D341Med (cell line): Measurements from ENCODE around the gene GNAI3.

Experiments
- DNase-seq: peaks from one replicate; pipeline ENCODE4 v3.0.0; 2012; ENCODE audit warnings: low spot score

Gene GNAI3

GRCh38 chr1:109546311-109547109 lies 1.9 kb upstream of the GNAI3 start:
- peak; percentile 82 for DNase-seq

DNA sequence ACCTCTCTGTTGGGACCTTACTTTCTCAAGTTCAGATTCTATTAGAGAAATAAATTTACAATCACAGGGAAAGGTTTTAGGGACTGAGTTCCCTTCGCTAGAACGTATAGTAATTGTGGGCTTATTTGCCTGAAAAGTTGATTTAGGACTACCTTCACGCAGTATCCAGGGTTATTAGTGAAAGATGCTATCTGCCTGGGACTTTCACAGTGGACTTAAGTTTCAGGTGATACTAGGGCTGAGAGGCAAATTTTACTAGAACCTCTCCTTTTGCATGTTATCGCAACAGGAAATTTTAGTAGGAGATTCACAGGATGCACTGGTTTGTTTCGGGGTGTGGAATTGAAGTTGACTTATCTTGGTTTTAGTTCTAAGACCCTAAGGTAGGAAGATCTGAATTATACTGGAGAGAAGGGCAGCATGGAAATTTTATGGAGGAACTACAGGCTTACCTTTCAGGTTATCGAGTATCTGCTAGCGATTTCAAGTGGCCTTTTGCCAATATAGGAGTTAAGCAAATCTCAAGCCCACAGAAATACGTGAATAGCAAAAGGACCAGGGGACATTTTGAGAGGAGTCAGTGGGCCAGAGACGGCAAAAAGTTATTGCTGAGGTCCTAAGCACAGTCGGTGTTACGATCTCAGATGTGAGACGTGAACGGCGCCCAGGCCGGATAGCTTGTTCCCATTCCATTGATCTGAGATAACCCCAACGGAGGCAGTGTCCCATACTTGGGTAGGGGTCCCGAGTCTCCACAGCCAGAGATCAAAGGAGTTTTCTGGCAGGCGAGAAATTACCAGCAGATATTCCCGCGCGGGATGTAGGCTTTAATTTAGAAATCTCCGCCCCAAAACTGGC lies 723 bp upstream of the GNAI3 start:
- DNase-seq, result no peak

DNA sequence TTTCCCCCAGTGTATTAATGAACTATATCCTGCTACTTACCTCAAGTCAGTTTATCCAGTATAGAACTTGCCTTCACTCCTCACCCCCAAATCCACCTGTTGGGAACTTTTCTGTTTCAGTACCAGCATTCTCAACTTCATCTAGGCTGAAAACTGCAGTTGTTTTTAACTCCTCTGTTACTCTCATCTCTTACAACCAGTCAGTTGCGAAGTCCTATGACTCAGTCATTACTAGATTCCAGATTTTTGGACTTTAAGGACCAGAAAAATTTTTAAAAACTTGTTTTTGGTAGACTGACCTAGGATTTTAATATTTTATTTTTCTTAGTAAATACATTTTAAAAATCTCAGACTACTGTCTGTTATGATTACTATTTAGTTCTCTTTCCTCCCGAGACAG lies 8.1 kb downstream of the GNAI3 start:
- no peak for DNase-seq

GRCh38 chr1:109557520-109557919 lies 9.1 kb downstream of the GNAI3 start:
- DNase-seq, result no peak

GRCh38 chr1:109559995-109560394 lies 11.6 kb downstream of the GNAI3 start:
- DNase-seq, result no peak

DNA sequence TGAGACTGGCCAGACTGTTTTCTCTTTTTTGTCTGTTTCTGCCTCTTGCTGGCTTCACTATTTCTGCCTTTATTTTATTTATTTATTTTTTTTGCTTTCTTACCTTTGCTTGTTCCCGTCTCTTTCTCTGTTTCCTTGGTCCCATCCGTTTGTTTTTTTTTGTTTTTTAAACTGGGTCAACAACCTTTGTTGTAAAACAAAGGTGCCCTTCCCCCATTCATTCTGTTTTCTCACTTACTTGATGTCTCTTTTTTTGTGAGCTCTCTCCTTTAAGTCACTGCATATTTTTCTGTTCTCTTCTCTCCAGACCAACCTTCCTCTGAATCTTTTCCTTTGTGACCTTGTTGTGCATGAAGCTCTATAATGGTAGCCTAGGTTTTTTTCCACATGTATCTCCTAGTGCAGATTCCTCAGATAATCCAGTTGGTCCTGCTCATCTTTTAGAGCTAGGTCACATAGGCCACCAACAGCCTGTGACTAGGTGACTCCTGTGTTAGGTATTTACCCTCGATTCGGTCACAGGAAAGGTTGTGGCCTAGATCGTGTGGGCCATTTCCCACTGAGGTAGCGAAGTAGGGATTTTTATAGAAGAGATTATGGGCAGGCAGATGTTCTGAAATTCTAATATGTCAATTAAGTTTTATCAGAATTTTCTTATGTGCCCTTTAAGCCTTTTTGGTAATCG lies 15.9 kb downstream of the GNAI3 start:
- DNase-seq, result no peak

GRCh38 chr1:109565241-109565640 lies 16.8 kb downstream of the GNAI3 start:
- DNase-seq, result no peak

DNA sequence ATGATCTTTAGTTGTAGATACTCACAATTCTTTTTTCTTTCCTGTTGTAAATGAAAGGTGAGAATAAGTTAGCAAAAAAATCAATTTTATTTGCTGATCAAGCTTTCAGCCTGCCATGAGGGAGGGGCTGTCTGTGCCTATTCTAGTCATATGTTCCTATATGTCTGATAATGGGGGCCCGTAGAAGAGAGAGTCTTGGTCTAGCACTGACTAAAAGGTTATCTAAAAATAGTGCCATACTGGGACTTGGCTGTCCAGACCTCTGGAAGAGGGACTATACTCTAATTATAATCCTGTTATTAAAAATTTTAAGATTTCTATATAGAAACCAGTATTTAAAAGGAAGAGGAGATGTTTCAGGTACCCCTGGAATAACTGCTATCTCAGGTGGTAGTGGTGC lies 18.6 kb downstream of the GNAI3 start:
- no peak for DNase-seq

DNA sequence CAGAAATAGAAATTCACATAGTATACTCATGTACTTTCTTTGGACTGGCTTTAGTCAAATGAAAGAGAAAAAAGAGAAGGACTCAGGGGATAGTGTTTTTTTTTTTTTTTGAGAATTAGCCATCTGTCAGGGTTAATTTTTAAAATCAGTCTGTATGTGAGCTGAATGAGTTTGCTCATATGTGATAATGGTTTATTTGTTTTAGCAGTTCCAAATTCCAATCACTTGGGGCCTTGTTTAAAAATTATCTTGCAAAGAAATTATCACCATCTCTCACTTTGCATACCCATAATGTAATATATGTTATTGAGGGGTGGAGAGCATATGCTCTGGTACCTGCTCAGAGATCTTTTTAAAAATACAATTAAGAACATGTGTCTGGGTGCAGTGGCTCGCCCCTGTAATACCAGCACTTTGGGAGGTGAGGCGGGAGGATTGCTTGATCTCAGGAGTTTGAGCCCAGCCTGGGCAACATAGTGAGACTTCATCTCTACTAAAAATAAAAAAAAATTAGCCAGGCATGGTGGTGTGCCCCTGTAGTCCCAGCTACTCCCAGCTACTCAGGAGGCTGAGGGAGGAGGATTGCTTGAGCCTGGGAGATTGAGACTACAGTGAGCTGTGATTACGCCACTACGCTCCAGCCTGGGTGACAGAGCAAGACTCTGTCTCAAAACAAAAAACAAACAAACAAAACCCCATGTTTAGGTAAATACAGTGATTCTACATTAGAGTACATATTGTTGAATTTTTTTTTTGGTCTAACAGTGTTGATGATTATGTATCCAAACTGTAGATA lies 19.7 kb downstream of the GNAI3 start:
- DNase-seq, result no peak

DNA sequence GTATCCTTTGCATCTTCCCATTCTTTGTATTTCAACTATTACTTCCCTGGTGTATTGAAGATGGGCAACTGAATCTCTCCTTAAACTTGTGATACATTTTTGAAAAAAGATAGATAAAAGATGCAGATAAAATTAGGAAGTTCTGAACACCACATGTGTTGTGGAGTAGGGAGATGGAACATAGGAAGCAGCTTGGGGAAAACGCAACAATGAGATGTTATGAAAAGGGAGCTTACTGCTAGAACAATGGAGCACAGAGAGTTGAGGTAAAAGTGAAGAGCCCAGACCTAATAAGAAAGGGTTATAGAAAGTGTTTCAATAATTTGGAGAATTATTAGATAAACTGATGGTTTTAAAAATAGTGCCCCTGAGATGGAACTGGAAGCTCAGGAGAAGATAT lies 20.9 kb downstream of the GNAI3 start:
- no peak for DNase-seq

- no peak for DNase-seq
These were observed 22.0 kb downstream of the GNAI3 start for GRCh38 chr1:109570414-109570813.

DNA sequence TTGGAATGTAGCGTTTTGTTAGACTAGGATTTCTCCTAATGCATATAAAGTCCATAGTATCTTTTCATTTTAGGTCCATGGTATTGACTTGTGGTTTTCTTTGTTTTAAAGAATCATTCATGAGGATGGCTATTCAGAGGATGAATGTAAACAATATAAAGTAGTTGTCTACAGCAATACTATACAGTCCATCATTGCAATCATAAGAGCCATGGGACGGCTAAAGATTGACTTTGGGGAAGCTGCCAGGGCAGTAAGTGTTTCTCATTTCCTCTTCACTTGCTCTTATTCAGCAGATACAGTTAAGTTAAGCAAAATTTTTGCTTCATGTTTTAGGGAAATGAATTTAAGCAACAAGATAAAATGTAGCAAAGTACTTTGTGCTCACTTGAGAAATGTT lies 25.4 kb downstream of the GNAI3 start:
- DNase-seq, result no peak

- no peak for DNase-seq
These were observed 30.6 kb downstream of the GNAI3 start for GRCh38 chr1:109578947-109579443.

- no peak for DNase-seq
These were observed 31.1 kb downstream of the GNAI3 start for GRCh38 chr1:109579491-109579890.

GRCh38 chr1:109582021-109582420 lies 33.6 kb downstream of the GNAI3 start:
- DNase-seq, result no peak

- DNase-seq, result no peak
These were observed 36.4 kb downstream of the GNAI3 start for GRCh38 chr1:109584766-109585165.

DNA sequence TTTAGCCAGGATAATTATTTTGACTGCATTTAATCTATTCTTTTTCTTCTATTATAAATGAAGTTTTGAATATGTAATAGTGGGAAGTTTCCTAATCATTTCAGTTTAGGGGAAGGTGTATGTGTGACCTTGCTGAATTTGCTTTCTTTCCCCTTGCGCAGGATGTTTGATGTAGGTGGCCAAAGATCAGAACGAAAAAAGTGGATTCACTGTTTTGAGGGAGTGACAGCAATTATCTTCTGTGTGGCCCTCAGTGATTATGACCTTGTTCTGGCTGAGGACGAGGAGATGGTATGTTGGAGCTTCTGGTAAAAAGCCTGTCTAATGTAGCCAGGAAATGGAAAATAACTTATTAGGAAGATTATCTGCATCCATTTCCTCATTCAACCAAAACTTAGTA lies 37.6 kb downstream of the GNAI3 start:
- no peak for DNase-seq

GRCh38 chr1:109589177-109589576 lies 40.8 kb downstream of the GNAI3 start:
- no peak for DNase-seq

GRCh38 chr1:109589679-109590078 lies 41.3 kb downstream of the GNAI3 start:
- no peak for DNase-seq

- no peak for DNase-seq
These were observed 44.5 kb downstream of the GNAI3 start for GRCh38 chr1:109592916-109593315.

- no peak for DNase-seq
These were observed 47.1 kb downstream of the GNAI3 start for GRCh38 chr1:109595531-109595930.

DNA sequence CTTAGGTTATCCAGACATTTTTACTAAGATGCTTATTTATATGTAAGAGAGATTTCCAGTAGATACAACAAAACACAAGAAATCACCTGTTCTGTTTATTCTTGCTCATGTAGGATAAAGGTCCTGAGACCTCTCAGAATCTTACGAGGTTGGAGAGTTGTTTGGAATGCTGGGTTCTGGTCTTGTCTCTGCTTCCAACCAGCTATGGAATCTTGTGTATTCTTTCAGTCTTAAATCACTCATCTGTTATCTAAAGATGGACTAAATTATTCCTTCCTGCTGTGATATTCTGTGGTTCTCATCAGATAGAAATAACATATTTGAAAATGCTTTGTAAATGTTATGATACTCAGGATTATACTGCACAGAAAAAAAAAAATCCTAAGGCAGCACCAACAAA lies 49.7 kb downstream of the GNAI3 start:
- DNase-seq, result no peak
